Measurements from ENCODE around the gene CYB561A3.

The CYB561A3 gene

GRCh38 chr11:61361741-61362541 lies at the start of gene CYB561A3, which contains the start of gene TMEM138:
Gene CYB561A3, minus strand, starts transcription at chr11:61361882. Its CDS starts 5,169 bp downstream, at chr11:61356713.
Gene TMEM138, plus strand, starts transcription at chr11:61362374. Its CDS starts 2,017 bp downstream, at chr11:61364391.
- DNase-seq (ENCODE audit: low read depth) = peak; percentile 89
- peak within 1 kb of the TSS; percentile 82 for H3K4me3 ChIP-seq (ENCODE audit: control insufficient read depth, low read depth, low read length)
- TF ChIP-seq, protein P1, sequence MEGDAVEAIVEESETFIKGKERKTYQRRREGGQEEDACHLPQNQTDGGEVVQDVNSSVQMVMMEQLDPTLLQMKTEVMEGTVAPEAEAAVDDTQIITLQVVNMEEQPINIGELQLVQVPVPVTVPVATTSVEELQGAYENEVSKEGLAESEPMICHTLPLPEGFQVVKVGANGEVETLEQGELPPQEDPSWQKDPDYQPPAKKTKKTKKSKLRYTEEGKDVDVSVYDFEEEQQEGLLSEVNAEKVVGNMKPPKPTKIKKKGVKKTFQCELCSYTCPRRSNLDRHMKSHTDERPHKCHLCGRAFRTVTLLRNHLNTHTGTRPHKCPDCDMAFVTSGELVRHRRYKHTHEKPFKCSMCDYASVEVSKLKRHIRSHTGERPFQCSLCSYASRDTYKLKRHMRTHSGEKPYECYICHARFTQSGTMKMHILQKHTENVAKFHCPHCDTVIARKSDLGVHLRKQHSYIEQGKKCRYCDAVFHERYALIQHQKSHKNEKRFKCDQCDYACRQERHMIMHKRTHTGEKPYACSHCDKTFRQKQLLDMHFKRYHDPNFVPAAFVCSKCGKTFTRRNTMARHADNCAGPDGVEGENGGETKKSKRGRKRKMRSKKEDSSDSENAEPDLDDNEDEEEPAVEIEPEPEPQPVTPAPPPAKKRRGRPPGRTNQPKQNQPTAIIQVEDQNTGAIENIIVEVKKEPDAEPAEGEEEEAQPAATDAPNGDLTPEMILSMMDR (conservative IDR thresholded peaks at IDR 0.05; ENCODE audit: control insufficient read depth, insufficient read depth, low read depth, low read length) = no peak

DNA sequence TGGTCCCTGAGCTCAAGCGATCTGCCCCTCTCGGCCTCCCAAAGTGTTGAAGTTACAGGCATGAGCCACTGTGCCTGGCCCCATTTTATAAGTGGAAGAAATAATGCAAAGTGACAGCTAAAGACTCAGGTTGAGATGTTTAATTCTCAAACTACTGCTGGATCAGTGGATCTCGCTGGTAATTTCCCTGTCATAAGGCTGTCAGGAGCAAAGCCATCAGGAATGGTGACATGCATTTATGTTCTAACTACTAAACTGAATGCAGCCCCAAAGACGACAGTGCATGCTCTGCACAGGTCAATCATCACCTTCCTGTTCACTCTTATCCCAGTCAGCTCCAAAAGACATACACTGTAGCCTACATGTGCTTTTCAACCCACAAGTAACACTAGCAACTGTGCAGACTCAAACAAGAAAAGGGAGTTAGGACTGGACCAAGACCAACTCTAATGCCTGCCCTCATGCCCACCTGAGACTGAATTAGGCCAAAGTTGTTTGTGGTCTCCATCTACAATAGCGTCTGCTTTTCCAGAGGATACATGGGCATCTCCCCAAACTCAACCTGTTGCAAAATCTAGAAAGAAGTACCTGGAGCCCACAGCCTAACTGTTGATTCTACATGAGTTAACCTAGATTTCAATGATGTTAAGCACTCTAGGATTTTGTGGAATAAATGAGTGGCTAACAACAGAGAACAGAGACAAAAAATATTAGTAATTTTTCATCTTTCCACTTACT lies 45.5 kb upstream of the CYB561A3 start:
- H3K4me3 ChIP-seq (ENCODE audit: control insufficient read depth, low read depth, low read length) = no peak overlapping the region
- DNase-seq (ENCODE audit: low read depth) = no peak
- TF ChIP-seq, protein P1 (conservative IDR thresholded peaks at IDR 0.05; ENCODE audit: control insufficient read depth, insufficient read depth, low read depth, low read length) = no peak

DNA sequence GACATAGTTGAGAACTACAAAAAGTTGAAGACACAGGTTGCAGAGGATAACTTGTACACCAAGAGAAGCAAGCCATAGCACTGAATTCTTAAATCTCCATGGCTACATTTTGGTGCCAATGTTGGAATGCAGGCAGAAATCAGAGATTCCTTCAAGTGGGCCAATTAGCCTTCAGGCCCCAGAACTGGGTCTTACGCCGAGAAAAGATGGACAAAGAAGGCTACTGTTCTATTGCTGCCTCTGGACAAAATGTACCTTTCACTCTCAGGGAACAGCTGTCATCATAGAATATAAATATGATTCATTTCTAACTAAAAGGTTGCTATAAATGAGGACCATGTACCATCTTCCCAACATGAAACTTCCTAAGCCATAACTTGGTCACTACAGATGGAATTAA lies 44.4 kb upstream of the CYB561A3 start:
- TF ChIP-seq, protein P1 (conservative IDR thresholded peaks at IDR 0.05; ENCODE audit: control insufficient read depth, insufficient read depth, low read depth, low read length) = no peak
- no peak overlapping the region for H3K4me3 ChIP-seq (ENCODE audit: control insufficient read depth, low read depth, low read length)
- no peak for DNase-seq (ENCODE audit: low read depth)

DNA sequence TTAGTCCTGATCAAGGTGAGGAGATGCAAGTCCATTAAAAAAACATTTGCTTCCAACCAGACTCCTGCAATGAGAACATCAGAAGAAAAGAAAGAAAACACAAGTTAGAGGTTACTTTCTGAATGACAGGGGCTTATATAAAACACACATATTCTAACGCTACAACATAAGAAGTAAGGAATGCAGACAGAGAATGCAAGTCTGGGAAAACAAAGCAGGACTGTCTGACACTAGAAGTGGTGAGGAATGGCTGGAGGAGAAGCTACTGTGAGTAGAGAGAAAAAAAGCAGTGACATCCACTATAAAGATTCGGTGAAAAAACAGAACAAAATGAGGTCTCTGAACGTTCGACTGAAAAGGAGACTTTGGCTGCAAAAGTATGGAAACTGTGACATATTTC lies 43.0 kb upstream of the CYB561A3 start:
- TF ChIP-seq, protein P1 (conservative IDR thresholded peaks at IDR 0.05; ENCODE audit: control insufficient read depth, insufficient read depth, low read depth, low read length) = no peak
- DNase-seq (ENCODE audit: low read depth) = no peak
- H3K4me3 ChIP-seq (ENCODE audit: control insufficient read depth, low read depth, low read length) = no peak overlapping the region

- TF ChIP-seq, protein P1 (conservative IDR thresholded peaks at IDR 0.05; ENCODE audit: control insufficient read depth, insufficient read depth, low read depth, low read length) = no peak
Measured at GRCh38 chr11:61404103-61404502, 42.4 kb upstream of the CYB561A3 start.

GRCh38 chr11:61403658-61404057 lies 42.0 kb upstream of the CYB561A3 start:
- DNase-seq (ENCODE audit: low read depth) = no peak
- no peak overlapping the region for H3K4me3 ChIP-seq (ENCODE audit: control insufficient read depth, low read depth, low read length)
- TF ChIP-seq, protein P1 (conservative IDR thresholded peaks at IDR 0.05; ENCODE audit: control insufficient read depth, insufficient read depth, low read depth, low read length) = no peak

More at GRCh38 chr11:61404103-61404502, 42.4 kb upstream of the CYB561A3 start:
- no peak for DNase-seq (ENCODE audit: low read depth)
- H3K4me3 ChIP-seq (ENCODE audit: control insufficient read depth, low read depth, low read length) = no peak overlapping the region

Data from fibroblast of mammary gland (primary cell).